HepG2 (cell line): ENCODE data around the gene NBEAL2.

ENCODE experiments used
- CTCF ChIP-seq: sonication (generic); formaldehyde crosslinking; IDR thresholded peaks from 2 replicates; pipeline ENCODE4 v1.5.0; 2020; ENCODE audit warnings: mild to moderate bottlenecking, missing genetic modification reagents, moderate library complexity
- ETS1 ChIP-seq: sonication (generic); formaldehyde crosslinking; IDR thresholded peaks from 2 replicates; pipeline ENCODE4 v1.4.0; 2020; ENCODE audit warnings: missing genetic modification reagents
- FOXA1 ChIP-seq, 2 experiments: fragments of 450-650 bp in 1 of 2; sonication (generic) in 1 of 2; formaldehyde crosslinking in 1 of 2; IDR thresholded peaks; 2 replicates each; pipeline versions ENCODE4 v1.4.0 to v1.6.1; 2016 to 2020; ENCODE audit warnings: missing genetic modification reagents in 1 of 2
- PAX8 ChIP-seq: sonication (generic); formaldehyde crosslinking; IDR thresholded peaks from 2 replicates; pipeline ENCODE4 v1.8.0; 2022; ENCODE audit warnings: mild to moderate bottlenecking, missing genetic modification reagents, borderline replicate concordance
- THAP7 ChIP-seq: sonication (generic); formaldehyde crosslinking; IDR thresholded peaks from 2 replicates; pipeline ENCODE4 v1.8.1; 2023; ENCODE audit warnings: mild to moderate bottlenecking, missing genetic modification reagents
- ZBTB21 ChIP-seq: sonication (generic); formaldehyde crosslinking; IDR thresholded peaks from 2 replicates; pipeline ENCODE4 v1.4.0; 2020; ENCODE audit warnings: missing genetic modification reagents
- ZNF251 ChIP-seq: sonication (generic); formaldehyde crosslinking; IDR thresholded peaks from 2 replicates; pipeline ENCODE4 v1.9.0; 2021; ENCODE audit warnings: mild to moderate bottlenecking, missing genetic modification reagents
- ZNF274 ChIP-seq: sonication (generic); formaldehyde crosslinking; IDR thresholded peaks from 2 replicates; pipeline ENCODE4 v1.5.1; 2020; ENCODE audit warnings: mild to moderate bottlenecking, missing genetic modification reagents
- ZNF562 ChIP-seq: sonication (generic); formaldehyde crosslinking; IDR thresholded peaks from 2 replicates; pipeline ENCODE4 v1.8.0; 2022; ENCODE audit warnings: missing genetic modification reagents, borderline replicate concordance
- TF ChIP-seq, protein P1 (sequence below): sonication (generic); formaldehyde crosslinking; IDR thresholded peaks from 2 replicates; pipeline ENCODE4 v1.4.0; 2020; ENCODE audit warnings: mild to moderate bottlenecking, missing genetic modification reagents
- TF ChIP-seq, protein P2 (sequence below): fragments of 450-650 bp; IDR thresholded peaks from 2 replicates; pipeline ENCODE4 v1.6.1; 2017; ENCODE audit warnings: mild to moderate bottlenecking
- TF ChIP-seq, protein P3 (sequence below): IDR thresholded peaks from 2 replicates; pipeline ENCODE4 v1.6.1; 2012; ENCODE audit warnings: inconsistent platforms

DNA sequence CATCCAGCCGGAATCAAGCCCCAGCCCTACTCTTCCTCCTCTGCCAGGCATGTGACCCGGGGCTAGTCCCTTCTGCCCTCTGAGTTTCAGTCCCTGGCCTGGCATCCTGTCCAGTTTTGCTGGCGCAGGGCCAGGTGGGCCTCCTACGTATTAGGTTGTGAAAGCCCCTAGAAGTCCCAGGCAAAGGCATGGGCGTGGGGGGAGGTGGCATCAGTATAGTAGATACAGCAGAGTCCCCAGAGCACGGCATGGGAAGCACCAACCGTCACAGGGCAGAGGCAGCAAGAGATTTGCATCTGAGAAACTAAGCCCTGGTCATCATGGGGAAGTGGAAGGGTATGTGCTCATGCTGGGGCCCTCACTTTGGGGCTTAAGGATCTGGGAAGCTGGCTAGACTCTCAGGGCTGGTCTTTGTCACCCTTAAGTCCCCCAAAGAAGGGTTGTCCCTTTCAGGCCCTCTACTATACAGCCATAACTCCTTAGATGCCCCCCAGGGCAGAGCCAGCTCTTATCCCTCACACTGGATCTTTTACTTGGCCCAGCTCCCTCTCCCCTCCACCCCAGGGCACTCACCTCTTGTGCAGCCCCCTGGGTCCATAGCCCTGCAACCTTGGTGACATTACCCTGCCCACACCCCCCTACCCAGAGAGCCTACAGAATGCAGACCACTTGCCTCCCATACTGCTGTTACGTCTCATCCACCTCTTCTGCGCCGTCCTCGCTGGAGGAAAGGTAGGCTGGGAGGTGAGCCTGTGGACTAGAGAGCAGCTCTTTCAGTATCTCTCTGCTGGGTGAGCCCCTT lies 11.3 kb downstream of the NBEAL2 start:
- TF ChIP-seq ZNF274 (CRISPR knock-in tag): no peak
- TF ChIP-seq, protein P1, sequence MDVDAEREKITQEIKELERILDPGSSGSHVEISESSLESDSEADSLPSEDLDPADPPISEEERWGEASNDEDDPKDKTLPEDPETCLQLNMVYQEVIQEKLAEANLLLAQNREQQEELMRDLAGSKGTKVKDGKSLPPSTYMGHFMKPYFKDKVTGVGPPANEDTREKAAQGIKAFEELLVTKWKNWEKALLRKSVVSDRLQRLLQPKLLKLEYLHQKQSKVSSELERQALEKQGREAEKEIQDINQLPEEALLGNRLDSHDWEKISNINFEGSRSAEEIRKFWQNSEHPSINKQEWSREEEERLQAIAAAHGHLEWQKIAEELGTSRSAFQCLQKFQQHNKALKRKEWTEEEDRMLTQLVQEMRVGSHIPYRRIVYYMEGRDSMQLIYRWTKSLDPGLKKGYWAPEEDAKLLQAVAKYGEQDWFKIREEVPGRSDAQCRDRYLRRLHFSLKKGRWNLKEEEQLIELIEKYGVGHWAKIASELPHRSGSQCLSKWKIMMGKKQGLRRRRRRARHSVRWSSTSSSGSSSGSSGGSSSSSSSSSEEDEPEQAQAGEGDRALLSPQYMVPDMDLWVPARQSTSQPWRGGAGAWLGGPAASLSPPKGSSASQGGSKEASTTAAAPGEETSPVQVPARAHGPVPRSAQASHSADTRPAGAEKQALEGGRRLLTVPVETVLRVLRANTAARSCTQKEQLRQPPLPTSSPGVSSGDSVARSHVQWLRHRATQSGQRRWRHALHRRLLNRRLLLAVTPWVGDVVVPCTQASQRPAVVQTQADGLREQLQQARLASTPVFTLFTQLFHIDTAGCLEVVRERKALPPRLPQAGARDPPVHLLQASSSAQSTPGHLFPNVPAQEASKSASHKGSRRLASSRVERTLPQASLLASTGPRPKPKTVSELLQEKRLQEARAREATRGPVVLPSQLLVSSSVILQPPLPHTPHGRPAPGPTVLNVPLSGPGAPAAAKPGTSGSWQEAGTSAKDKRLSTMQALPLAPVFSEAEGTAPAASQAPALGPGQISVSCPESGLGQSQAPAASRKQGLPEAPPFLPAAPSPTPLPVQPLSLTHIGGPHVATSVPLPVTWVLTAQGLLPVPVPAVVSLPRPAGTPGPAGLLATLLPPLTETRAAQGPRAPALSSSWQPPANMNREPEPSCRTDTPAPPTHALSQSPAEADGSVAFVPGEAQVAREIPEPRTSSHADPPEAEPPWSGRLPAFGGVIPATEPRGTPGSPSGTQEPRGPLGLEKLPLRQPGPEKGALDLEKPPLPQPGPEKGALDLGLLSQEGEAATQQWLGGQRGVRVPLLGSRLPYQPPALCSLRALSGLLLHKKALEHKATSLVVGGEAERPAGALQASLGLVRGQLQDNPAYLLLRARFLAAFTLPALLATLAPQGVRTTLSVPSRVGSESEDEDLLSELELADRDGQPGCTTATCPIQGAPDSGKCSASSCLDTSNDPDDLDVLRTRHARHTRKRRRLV (CRISPR knock-in tag): no peak
- TF ChIP-seq, protein P2, sequence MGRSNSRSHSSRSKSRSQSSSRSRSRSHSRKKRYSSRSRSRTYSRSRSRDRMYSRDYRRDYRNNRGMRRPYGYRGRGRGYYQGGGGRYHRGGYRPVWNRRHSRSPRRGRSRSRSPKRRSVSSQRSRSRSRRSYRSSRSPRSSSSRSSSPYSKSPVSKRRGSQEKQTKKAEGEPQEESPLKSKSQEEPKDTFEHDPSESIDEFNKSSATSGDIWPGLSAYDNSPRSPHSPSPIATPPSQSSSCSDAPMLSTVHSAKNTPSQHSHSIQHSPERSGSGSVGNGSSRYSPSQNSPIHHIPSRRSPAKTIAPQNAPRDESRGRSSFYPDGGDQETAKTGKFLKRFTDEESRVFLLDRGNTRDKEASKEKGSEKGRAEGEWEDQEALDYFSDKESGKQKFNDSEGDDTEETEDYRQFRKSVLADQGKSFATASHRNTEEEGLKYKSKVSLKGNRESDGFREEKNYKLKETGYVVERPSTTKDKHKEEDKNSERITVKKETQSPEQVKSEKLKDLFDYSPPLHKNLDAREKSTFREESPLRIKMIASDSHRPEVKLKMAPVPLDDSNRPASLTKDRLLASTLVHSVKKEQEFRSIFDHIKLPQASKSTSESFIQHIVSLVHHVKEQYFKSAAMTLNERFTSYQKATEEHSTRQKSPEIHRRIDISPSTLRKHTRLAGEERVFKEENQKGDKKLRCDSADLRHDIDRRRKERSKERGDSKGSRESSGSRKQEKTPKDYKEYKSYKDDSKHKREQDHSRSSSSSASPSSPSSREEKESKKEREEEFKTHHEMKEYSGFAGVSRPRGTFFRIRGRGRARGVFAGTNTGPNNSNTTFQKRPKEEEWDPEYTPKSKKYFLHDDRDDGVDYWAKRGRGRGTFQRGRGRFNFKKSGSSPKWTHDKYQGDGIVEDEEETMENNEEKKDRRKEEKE: no peak
- TF ChIP-seq, protein P3, sequence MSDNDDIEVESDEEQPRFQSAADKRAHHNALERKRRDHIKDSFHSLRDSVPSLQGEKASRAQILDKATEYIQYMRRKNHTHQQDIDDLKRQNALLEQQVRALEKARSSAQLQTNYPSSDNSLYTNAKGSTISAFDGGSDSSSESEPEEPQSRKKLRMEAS: no peak
- TF ChIP-seq FOXA1 (IDR thresholded peaks at IDR 0.05): no peak
- no peak for TF ChIP-seq FOXA1 (CRISPR knock-in tag; IDR thresholded peaks at IDR 0.05)
- TF ChIP-seq CTCF (CRISPR knock-in tag): no peak
- no peak for TF ChIP-seq THAP7
- no peak for TF ChIP-seq ZNF251 (CRISPR knock-in tag)
- TF ChIP-seq PAX8 (CRISPR knock-in tag): no peak
- TF ChIP-seq ZBTB21 (CRISPR knock-in tag): no peak
- TF ChIP-seq ETS1 (CRISPR knock-in tag): no peak
- TF ChIP-seq ZNF562: no peak
